Fibroblast of pulmonary artery (primary cell): ENCODE data around the gene NOS3.

Source experiments
- DNase-seq: peaks from one replicate; pipeline ENCODE4 v3.0.0-alpha.2; 2010; ENCODE audit warnings: low read depth
- H3K4me3 ChIP-seq: replicated peaks from 2 replicates; pipeline ENCODE4 v1.5.1; 2011; ENCODE audit warnings: low read depth, mild to moderate bottlenecking, control low read depth, low read length, moderate library complexity
- TF ChIP-seq, protein P1 (sequence below): IDR thresholded peaks from 2 replicates; pipeline ENCODE4 v1.5.1; 2011; ENCODE audit warnings: mild to moderate bottlenecking, control low read depth, low read length, inconsistent platforms; ENCODE audit errors: missing control alignments

The NOS3 gene

DNA sequence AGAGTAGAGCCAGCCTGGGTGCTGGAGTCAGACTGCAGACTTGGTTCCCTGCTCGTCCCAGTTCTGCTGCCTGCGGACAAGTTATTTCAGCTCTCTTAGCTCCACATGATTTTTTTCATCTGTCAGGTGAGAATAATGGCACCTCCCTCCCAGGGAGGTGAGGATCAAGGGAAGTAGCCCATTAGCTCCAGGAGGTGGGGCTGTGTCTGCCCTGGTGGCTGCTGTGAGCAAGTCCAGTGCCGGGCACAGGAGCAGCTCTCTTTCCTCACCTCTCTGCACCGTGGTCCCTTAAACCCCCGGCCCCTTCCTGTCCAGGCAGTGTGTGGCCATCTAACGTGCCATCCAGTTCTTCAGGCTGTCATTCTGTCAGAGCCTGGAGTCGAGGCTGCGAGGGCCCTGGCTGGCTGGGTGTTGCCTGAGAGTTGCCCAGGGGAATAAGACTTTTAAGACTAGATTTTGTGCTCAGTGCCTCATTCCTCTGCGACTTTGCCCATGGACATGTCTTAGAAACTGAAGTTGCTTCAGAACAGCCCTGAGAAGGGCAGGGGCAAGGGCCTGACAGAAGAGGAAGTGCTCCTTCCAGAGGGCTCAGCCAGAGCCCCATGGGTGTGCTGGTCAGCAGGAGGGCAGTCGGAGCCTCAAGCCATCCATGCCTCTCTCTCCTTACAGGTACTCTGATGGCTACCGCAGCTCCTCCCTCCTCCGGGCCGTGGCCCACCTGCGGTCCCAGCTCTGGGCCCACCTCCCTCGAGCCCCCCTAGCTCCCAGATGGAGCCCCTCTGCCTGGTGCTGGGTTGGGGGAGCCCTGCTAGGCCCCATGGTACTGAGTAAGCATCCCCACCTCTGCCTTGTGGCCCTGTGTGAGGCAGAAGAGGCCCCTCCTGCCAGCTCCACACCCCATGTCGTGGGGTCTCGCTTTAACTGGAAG is 42.4 kb downstream of the NOS3 start:
- no peak for DNase-seq
- TF ChIP-seq, protein P1, sequence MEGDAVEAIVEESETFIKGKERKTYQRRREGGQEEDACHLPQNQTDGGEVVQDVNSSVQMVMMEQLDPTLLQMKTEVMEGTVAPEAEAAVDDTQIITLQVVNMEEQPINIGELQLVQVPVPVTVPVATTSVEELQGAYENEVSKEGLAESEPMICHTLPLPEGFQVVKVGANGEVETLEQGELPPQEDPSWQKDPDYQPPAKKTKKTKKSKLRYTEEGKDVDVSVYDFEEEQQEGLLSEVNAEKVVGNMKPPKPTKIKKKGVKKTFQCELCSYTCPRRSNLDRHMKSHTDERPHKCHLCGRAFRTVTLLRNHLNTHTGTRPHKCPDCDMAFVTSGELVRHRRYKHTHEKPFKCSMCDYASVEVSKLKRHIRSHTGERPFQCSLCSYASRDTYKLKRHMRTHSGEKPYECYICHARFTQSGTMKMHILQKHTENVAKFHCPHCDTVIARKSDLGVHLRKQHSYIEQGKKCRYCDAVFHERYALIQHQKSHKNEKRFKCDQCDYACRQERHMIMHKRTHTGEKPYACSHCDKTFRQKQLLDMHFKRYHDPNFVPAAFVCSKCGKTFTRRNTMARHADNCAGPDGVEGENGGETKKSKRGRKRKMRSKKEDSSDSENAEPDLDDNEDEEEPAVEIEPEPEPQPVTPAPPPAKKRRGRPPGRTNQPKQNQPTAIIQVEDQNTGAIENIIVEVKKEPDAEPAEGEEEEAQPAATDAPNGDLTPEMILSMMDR: no peak
- no peak overlapping the region for H3K4me3 ChIP-seq

DNA sequence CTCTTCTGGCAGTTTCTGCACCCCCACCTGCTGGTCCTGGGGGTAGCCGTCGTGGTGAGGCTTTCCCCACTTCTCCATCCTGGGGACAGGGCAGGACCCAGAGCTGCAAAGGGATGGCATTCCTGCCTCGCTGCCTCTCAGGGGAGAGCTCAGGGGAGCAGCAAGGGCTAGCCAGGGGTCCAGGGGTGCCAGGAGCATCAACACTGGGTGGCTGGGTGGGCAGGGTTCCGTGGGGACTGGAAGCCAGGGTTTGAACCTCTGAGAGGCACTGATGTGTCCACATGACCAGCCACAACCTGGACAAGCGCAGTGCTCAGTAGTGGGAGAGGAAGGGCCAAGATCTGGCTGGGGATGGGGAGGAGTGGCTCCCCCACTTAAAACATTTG is 43.0 kb downstream of the NOS3 start:
- DNase-seq: no peak
- TF ChIP-seq, protein P1: no peak
- H3K4me3 ChIP-seq: no peak overlapping the region

DNA sequence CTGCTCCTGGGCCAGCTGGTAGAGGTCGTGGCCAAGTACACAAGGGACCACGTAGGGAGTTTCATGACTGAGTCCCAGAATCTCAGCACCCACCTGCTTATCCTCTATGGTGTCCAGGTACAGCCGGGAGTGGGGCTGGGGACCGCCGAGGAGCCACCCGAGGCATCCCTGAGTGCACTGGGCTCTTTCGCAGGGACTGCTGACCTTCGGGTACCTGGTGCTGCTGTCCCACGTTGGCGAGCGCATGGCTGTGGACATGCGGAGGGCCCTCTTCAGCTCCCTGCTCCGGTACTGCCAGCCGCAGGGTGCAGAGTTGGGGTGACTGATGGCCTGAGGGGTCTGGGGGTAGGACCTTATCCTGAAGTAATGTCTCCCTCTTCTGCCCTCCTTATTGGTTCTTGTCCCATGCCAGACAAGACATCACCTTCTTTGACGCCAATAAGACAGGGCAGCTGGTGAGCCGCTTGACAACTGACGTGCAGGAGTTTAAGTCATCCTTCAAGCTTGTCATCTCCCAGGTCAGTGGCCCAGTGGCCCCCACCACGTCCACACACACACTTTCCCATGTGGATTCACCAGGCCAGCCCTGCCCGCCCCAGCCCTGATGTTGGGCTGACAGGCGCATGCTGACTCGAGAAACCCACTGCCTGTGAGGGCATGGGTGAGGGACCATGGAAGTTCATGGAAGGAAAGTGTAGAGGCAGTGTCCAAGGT is 43.7 kb downstream of the NOS3 start:
- H3K4me3 ChIP-seq: no peak overlapping the region
- DNase-seq: no peak
- TF ChIP-seq, protein P1: no peak

DNA sequence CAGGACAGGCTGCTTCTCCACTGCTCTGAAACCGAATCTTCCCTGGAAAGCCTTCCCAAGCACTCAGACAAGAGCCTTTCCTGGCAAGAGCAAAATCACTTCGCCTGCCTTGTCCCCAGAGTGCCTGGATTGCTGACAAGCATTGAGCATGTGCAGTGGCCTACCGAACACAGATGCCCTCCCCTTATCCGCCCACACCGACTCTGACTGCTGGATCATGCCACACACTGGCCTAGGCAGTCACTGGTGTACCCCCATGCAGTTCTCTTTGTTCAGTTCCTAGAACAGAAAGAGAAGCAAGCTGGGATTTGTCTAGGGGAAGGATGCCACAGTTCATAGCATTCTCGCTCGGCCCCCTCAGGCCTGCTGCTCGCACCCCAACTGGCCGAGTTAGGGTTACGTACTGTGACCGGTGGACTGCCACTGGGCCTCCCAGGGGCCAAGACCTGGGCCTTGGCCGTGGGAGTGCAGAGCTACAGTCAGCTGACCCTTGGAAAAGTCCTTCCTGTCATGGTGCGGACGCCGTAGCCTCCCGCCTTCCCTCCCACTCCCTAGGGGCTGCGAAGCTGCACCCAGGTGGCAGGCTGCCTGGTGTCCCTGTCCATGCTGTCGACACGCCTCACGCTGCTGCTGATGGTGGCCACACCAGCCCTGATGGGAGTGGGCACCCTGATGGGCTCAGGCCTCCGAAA is 44.4 kb downstream of the NOS3 start:
- no peak overlapping the region for H3K4me3 ChIP-seq
- no peak for DNase-seq
- TF ChIP-seq, protein P1: no peak

DNA sequence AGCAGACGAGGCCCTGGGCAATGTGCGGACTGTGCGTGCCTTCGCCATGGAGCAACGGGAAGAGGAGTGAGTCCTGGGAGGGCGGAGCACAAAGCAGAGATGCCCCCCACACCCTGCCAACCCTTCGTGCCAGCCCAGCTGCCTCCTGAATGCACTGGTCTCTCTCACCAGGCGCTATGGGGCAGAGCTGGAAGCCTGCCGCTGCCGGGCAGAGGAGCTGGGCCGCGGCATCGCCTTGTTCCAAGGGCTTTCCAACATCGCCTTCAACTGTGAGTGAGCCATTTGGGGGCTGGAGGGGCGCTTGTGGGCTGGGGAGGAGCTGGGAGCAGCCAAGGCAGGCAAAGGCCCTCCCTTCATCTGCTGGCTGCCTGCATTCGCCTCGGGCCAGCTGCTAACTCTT is 45.1 kb downstream of the NOS3 start:
- TF ChIP-seq, protein P1: no peak
- no peak overlapping the region for H3K4me3 ChIP-seq
- no peak for DNase-seq

DNA sequence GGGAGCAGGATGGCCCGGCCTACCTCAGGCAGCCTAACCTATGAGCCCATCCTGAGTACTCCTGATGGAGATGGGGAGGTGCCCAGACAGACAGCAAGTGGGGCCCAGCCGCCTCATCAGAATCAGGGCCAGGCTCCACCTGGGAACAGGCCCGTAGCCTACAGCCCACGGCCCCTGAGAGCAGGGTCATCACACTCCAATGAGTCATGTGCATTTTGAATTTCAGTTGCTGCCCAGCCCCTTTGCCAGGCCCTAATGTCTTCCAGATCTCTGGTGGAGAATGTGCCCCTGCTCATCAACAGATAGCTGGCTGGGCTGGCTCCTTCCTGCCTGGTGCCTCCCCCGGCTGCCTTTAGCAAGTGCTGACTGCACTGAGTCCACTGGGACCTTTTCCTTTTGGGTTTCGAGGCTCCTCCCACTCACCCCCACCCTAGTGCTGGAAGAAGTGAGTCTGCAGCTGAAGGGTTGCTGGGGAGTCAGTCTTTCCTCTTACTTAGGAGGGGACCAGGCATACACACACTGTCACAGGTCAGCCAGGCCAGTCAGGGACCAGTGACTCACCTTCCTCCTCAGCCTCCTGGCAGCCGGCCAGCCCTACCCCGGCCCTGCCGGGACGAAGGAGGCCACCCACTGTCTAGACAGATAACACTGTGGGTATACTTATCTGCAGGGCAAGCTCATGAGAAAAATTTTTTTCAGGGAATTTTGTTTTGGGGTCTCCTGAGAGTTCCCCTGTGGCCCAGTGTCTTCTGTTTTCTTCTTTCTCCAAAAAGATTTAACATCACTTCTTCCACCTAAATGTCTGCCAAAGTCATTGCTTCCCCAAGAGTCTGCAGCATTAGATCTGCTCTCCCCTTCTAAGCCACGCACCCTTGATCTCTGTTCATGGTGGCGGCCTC is 48.4 kb downstream of the NOS3 start:
- DNase-seq: peak; percentile 92
- TF ChIP-seq, protein P1: no peak
- H3K4me3 ChIP-seq: no peak overlapping the region
